PFSK-1 (cell line): ENCODE data around the gene EFCAB10.

Source experiments
- POLR2AphosphoS5 ChIP-seq: IDR thresholded peaks from 2 replicates; pipeline ENCODE4 v1.6.1; 2012; ENCODE audit warnings: low read depth, mild to moderate bottlenecking, control low read depth, low read length, moderate library complexity
- REST ChIP-seq, 2 experiments: IDR thresholded peaks; 2 replicates each; pipeline versions ENCODE4 v1.6.1 to v1.8.0; 2011 to 2012; ENCODE audit warnings: low read depth in 2 of 2, low read length in 2 of 2, control low read depth in 1 of 2, inconsistent platforms in 1 of 2, mild to moderate bottlenecking in 1 of 2, moderate library complexity in 1 of 2; ENCODE audit not compliant: insufficient read depth in 1 of 2
- SIN3A ChIP-seq: IDR thresholded peaks from 2 replicates; pipeline ENCODE4 v1.6.1; 2012; ENCODE audit warnings: mild to moderate bottlenecking, low read length, moderate library complexity, borderline replicate concordance; ENCODE audit not compliant: insufficient read depth

DNA sequence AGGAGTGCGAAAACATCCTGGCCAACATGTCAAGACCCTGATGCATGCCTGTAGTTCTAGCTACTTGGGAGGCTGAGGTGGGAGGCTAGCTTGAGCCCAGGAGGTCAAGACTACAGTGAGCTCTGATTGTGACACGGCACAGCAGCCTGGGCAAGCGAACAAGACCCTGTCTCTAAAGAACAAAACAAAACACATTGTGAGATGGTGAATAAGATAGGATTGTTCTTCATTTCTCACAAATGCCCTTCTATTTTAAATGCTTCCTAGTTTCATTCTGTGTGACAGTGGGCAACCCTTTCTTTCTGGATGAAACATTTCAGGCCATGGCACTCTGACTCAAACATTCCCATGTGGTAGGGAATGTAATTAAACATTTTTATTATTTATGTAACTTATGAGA lies 13.5 kb downstream of the EFCAB10 start:
- TF ChIP-seq REST (IDR thresholded peaks at IDR 0.05; ENCODE audit: insufficient read depth in 1 of 2, low read depth in 2 of 2, low read length in 2 of 2): no peak
- TF ChIP-seq SIN3A: no peak
- TF ChIP-seq POLR2AphosphoS5: no peak
